WTC11 (cell line): ENCODE results near the gene CHD9. TPM values are rescaled to one million over a fixed set of nuclear protein-coding genes. Genes with fewer than 3 reads are reported as not detected.

Source experiments
- ATAC-seq: fragments of 200-7000 bp; cut with Tn5 transposase; 2 replicates; pipeline ENCODE4 v1.10.0; 2021; ENCODE audit warnings: mild to moderate bottlenecking, moderate library complexity
- CTCF ChIA-PET: fragments of 300-600 bp; sonication (Branson Sonifier 250); formaldehyde crosslinking; loops from one replicate; lab custom pipeline; 2021; ENCODE audit warnings: antibody characterized with exemption; lab: Charles Lee
- POLR2A ChIA-PET: fragments of 350-600 bp; sonication (Branson Sonifier 250); formaldehyde crosslinking; loops from one replicate; lab custom pipeline; 2021; ENCODE audit warnings: antibody characterized with exemption; lab: Charles Lee
- DNase-seq: peaks from one replicate; pipeline ENCODE4 v3.0.0; 2021; ENCODE audit warnings: low spot score
- H3K27ac Mint-ChIP-seq: 2 replicates; pipeline ENCODE4 v1.8.0; 2021; ENCODE audit warnings: mixed read lengths
- H3K27me3 Mint-ChIP-seq: 2 replicates; pipeline ENCODE4 v1.8.0; 2021; ENCODE audit warnings: low read depth, mild to moderate bottlenecking, moderate library complexity, mixed read lengths
- H3K36me3 Mint-ChIP-seq: 2 replicates; pipeline ENCODE4 v1.8.0; 2021; ENCODE audit warnings: mixed read lengths
- H3K4me1 Mint-ChIP-seq: 2 replicates; pipeline ENCODE4 v1.8.0; 2022; ENCODE audit warnings: mixed read lengths
- H3K4me3 Mint-ChIP-seq: 2 replicates; pipeline ENCODE4 v1.8.0; 2021; ENCODE audit warnings: mild to moderate bottlenecking, moderate library complexity, mixed read lengths
- H3K9me3 Mint-ChIP-seq: 2 replicates; pipeline ENCODE4 v1.8.0; 2021; ENCODE audit warnings: mixed read lengths
- AFF4 ChIP-seq: sonication (generic); formaldehyde crosslinking; IDR thresholded peaks from 2 replicates; pipeline ENCODE4 v1.8.1; 2023; ENCODE audit warnings: mild to moderate bottlenecking, missing genetic modification reagents, borderline replicate concordance
- CREB1 ChIP-seq: sonication (generic); formaldehyde crosslinking; IDR thresholded peaks from 2 replicates; pipeline ENCODE4 v1.8.0; 2023; ENCODE audit warnings: mild to moderate bottlenecking, missing genetic modification reagents
- ERG ChIP-seq: fragments of 250-450 bp; sonication (Bioruptor Pico); IDR thresholded peaks from 2 replicates; pipeline ENCODE4 v1.8.0; 2021; ENCODE audit warnings: mild to moderate bottlenecking
- GRHL2 ChIP-seq: fragments of 250-450 bp; sonication (Bioruptor Pico); IDR thresholded peaks from 2 replicates; pipeline ENCODE4 v1.8.0; 2022; ENCODE audit warnings: mild to moderate bottlenecking, moderate library complexity; ENCODE audit not compliant: insufficient replicate concordance, severe bottlenecking
- HMGA2 ChIP-seq: fragments of 250-450 bp; sonication (Bioruptor Pico); IDR thresholded peaks from 2 replicates; pipeline ENCODE4 v1.4.0; 2021; ENCODE audit warnings: mild to moderate bottlenecking, moderate library complexity
- JUN ChIP-seq: sonication (generic); formaldehyde crosslinking; IDR thresholded peaks from 2 replicates; pipeline ENCODE4 v1.8.0; 2023; ENCODE audit warnings: mild to moderate bottlenecking, missing genetic modification reagents
- SOX15 ChIP-seq: fragments of 250-450 bp; sonication (Bioruptor Pico); IDR thresholded peaks from 2 replicates; pipeline ENCODE4 v1.9.0; 2021; ENCODE audit warnings: mild to moderate bottlenecking
- STAT6 ChIP-seq: sonication (generic); formaldehyde crosslinking; conservative IDR thresholded peaks from 2 replicates; pipeline ENCODE4 v1.8.1; 2023; ENCODE audit warnings: mild to moderate bottlenecking, low read depth, missing genetic modification reagents, moderate library complexity
- USF2 ChIP-seq: sonication (generic); formaldehyde crosslinking; IDR thresholded peaks from 2 replicates; pipeline ENCODE4 v1.8.1; 2023; ENCODE audit warnings: mild to moderate bottlenecking, missing genetic modification reagents, moderate library complexity
- ZBTB21 ChIP-seq: sonication (generic); formaldehyde crosslinking; IDR thresholded peaks from 2 replicates; pipeline ENCODE4 v1.8.1; 2023; ENCODE audit warnings: mild to moderate bottlenecking, missing genetic modification reagents, borderline replicate concordance
- ZNF263 ChIP-seq: sonication (generic); formaldehyde crosslinking; IDR thresholded peaks from 2 replicates; pipeline ENCODE4 v1.8.1; 2022; ENCODE audit warnings: low read depth, mild to moderate bottlenecking, moderate library complexity, missing genetic modification reagents
- ZNF317 ChIP-seq: sonication (generic); formaldehyde crosslinking; IDR thresholded peaks from 2 replicates; pipeline ENCODE4 v1.8.1; 2023; ENCODE audit warnings: low read depth, mild to moderate bottlenecking, moderate library complexity, missing genetic modification reagents, borderline replicate concordance
- total RNA-seq: library from RNA; stranded (reverse); gene quantifications from 3 replicates; pipeline ENCODE4 v1.2.3, GENCODE V29; 2021
- TF ChIP-seq, protein P1 (sequence below): sonication (generic); formaldehyde crosslinking; IDR thresholded peaks from 2 replicates; pipeline ENCODE4 v1.8.0; 2022; ENCODE audit warnings: mild to moderate bottlenecking, missing genetic modification reagents
- TF ChIP-seq, protein P2 (sequence below): sonication (generic); formaldehyde crosslinking; IDR thresholded peaks from 2 replicates; pipeline ENCODE4 v1.8.0; 2022; ENCODE audit warnings: mild to moderate bottlenecking, missing genetic modification reagents
- TF ChIP-seq, protein P3 (sequence below): fragments of 250-450 bp; sonication (Bioruptor Pico); IDR thresholded peaks from 2 replicates; pipeline ENCODE4 v2.1.2; 2022; ENCODE audit warnings: mild to moderate bottlenecking, moderate library complexity
- TF ChIP-seq, protein P4 (sequence below): sonication (generic); formaldehyde crosslinking; IDR thresholded peaks from 2 replicates; pipeline ENCODE4 v1.8.1; 2022; ENCODE audit warnings: mild to moderate bottlenecking, moderate library complexity, missing genetic modification reagents

The CHD9 gene
- total RNA-seq, 1 experiment from 2014 or later: 31.3 TPM

DNA sequence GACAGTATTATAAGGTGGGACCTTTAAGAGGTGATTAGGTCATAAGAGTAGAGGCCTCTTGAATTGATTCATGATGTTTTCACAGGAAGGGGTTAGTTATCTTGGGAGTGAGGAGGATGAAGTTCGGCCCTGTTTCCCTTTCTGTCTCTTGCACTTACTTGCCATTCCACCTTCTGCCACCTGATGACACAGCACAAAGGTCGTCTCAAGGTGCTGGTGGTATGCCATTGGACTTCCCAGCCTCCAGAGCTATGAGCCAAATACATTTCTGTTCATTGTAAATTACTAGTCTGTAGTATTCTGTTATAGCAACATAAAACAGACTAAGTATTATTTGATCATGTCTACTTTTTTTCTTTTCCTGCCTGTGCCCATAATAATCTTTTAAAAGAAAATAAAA is 23.5 kb downstream of the CHD9 start (continued):
- no peak for TF ChIP-seq AFF4 (CRISPR knock-in tag)

- H3K4me1 Mint-ChIP-seq: peaks cover 47% of the 10 kb centered on the region
- ChIA-PET POLR2A (no interaction called here), CTCF (interaction anchor here (0.6 to 1.4 kb wide), 2 partner anchors 24 to 66 kb away, joined by 3 to 4 read pairs; partner anchors contain the start of gene CHD9)
- no peak overlapping the region for H3K4me3 Mint-ChIP-seq
- H3K36me3 Mint-ChIP-seq: peaks cover 34% of the 10 kb centered on the region
- H3K27ac Mint-ChIP-seq: no peak overlapping the region
- no peaks in the 10 kb centered on the region; the same call in 1 of the 2 replicates for H3K27me3 Mint-ChIP-seq
- no peak for ATAC-seq
- peaks cover 33% of the 10 kb centered on the region for H3K9me3 Mint-ChIP-seq
- DNase-seq: no peak
- TF ChIP-seq ERG (CRISPR knock-in tag) (no peak), ZNF263 (no peak), ZBTB21 (CRISPR knock-in tag) (no peak), CREB1 (CRISPR knock-in tag) (no peak), AFF4 (CRISPR knock-in tag) (no peak), STAT6 (CRISPR knock-in tag) (no peak), JUN (CRISPR knock-in tag) (no peak), SOX15 (CRISPR knock-in tag) (no peak), ZNF317 (CRISPR knock-in tag) (no peak), USF2 (CRISPR knock-in tag) (no peak), GRHL2 (CRISPR knock-in tag) (no peak), HMGA2 (no peak)
- TF ChIP-seq, protein P1, sequence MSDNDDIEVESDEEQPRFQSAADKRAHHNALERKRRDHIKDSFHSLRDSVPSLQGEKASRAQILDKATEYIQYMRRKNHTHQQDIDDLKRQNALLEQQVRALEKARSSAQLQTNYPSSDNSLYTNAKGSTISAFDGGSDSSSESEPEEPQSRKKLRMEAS (CRISPR knock-in tag): no peak
- TF ChIP-seq, protein P2, sequence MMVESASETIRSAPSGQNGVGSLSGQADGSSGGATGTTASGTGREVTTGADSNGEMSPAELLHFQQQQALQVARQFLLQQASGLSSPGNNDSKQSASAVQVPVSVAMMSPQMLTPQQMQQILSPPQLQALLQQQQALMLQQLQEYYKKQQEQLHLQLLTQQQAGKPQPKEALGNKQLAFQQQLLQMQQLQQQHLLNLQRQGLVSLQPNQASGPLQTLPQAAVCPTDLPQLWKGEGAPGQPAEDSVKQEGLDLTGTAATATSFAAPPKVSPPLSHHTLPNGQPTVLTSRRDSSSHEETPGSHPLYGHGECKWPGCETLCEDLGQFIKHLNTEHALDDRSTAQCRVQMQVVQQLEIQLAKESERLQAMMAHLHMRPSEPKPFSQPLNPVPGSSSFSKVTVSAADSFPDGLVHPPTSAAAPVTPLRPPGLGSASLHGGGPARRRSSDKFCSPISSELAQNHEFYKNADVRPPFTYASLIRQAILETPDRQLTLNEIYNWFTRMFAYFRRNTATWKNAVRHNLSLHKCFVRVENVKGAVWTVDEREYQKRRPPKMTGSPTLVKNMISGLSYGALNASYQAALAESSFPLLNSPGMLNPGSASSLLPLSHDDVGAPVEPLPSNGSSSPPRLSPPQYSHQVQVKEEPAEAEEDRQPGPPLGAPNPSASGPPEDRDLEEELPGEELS (CRISPR knock-in tag): no peak
- TF ChIP-seq, protein P3, sequence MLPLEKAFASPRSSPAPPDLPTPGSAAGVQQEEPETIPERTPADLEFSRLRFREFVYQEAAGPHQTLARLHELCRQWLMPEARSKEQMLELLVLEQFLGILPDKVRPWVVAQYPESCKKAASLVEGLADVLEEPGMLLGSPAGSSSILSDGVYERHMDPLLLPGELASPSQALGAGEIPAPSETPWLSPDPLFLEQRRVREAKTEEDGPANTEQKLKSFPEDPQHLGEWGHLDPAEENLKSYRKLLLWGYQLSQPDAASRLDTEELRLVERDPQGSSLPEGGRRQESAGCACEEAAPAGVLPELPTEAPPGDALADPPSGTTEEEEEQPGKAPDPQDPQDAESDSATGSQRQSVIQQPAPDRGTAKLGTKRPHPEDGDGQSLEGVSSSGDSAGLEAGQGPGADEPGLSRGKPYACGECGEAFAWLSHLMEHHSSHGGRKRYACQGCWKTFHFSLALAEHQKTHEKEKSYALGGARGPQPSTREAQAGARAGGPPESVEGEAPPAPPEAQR (CRISPR knock-in tag): no peak
- TF ChIP-seq, protein P4, sequence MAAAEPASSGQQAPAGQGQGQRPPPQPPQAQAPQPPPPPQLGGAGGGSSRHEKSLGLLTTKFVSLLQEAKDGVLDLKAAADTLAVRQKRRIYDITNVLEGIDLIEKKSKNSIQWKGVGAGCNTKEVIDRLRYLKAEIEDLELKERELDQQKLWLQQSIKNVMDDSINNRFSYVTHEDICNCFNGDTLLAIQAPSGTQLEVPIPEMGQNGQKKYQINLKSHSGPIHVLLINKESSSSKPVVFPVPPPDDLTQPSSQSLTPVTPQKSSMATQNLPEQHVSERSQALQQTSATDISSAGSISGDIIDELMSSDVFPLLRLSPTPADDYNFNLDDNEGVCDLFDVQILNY: no peak
Measured at GRCh38 chr16:53078765-53079485, 24.1 kb downstream of the CHD9 start.
